CD4-positive, alpha-beta T cell treated with Interferon alpha-2 for 1 hour (primary cell): ENCODE measurements around the gene CRADD.
"Not testable (repeated sequence)": the region's sequence is repeated elsewhere in the genome, so short reads cannot be mapped to it uniquely, and the experiment has no call there.

ENCODE experiments used
- DNase-seq, 2 donors: peaks; one replicate each; pipeline ENCODE4 v3.0.0-alpha.2; 2020 to 2022

Gene CRADD

GRCh38 chr12:93677195-93678064 is at the start of gene CRADD:
TSS of gene CRADD (plus strand) at chr12:93677375.
- peak; percentile 95 to 98 for DNase-seq

GRCh38 chr12:93632383-93632782 is 44.8 kb upstream of the CRADD start:
- DNase-seq, result no peak

GRCh38 chr12:93634416-93634815 is 42.8 kb upstream of the CRADD start:
- DNase-seq, result no peak

GRCh38 chr12:93636708-93637107 is 40.5 kb upstream of the CRADD start:
- DNase-seq, result no peak

- no peak for DNase-seq
Measured at GRCh38 chr12:93638095-93638494, 39.1 kb upstream of the CRADD start.

GRCh38 chr12:93638954-93639353 is 38.2 kb upstream of the CRADD start:
- no peak for DNase-seq

GRCh38 chr12:93639406-93639805 is 37.8 kb upstream of the CRADD start:
- no peak for DNase-seq

- DNase-seq, result not testable (repeated sequence)
Measured at GRCh38 chr12:93641380-93641779, 35.8 kb upstream of the CRADD start.

- no peak for DNase-seq
Measured at GRCh38 chr12:93642751-93643150, 34.4 kb upstream of the CRADD start.

GRCh38 chr12:93645702-93646101 is 31.5 kb upstream of the CRADD start:
- no peak for DNase-seq

GRCh38 chr12:93650626-93651025 is 26.5 kb upstream of the CRADD start:
- DNase-seq, result no peak

- DNase-seq, result no peak
Measured at GRCh38 chr12:93653079-93653478, 24.1 kb upstream of the CRADD start.

- no peak for DNase-seq
Measured at GRCh38 chr12:93653712-93654111, 23.5 kb upstream of the CRADD start.

- no peak for DNase-seq
Measured at GRCh38 chr12:93654421-93654820, 22.8 kb upstream of the CRADD start.

- DNase-seq, result no peak
Measured at GRCh38 chr12:93657071-93657470, 20.1 kb upstream of the CRADD start.

GRCh38 chr12:93661021-93661420 is 16.2 kb upstream of the CRADD start:
- no peak for DNase-seq

GRCh38 chr12:93663006-93663728 is 14.0 kb upstream of the CRADD start:
- no peak for DNase-seq

- no peak for DNase-seq
Measured at GRCh38 chr12:93663729-93664084, 13.5 kb upstream of the CRADD start.

GRCh38 chr12:93664573-93665138 is 12.5 kb upstream of the CRADD start:
- DNase-seq, result no peak

GRCh38 chr12:93667672-93668071 is 9.5 kb upstream of the CRADD start:
- no peak for DNase-seq

GRCh38 chr12:93668919-93669418 is 8.2 kb upstream of the CRADD start:
- no peak for DNase-seq

GRCh38 chr12:93669452-93669851 is 7.7 kb upstream of the CRADD start:
- no peak for DNase-seq

GRCh38 chr12:93670104-93670503 is 7.1 kb upstream of the CRADD start:
- no peak for DNase-seq

- DNase-seq, result no peak
Measured at GRCh38 chr12:93671044-93671443, 6.1 kb upstream of the CRADD start.
